T-helper 2 cell treated with Interferon-gamma antibody and Interleukin-4, amounts not matched to agents 100 ng/mL and 5 ng/mL, for 36 hours (primary cell): ENCODE data around the gene TMEM39A. TPM values are rescaled to one million over a fixed set of nuclear protein-coding genes. Genes with fewer than 3 reads are reported as not detected.

Source experiments
- intact Hi-C: fragments of 100-400 bp; cut with micrococcal nuclease; formaldehyde crosslinking; loops from one replicate; pipeline ENCODE4 v1.15.1; 2023
- total RNA-seq: library from RNA; stranded (reverse); gene quantifications from 2 replicates; pipeline ENCODE4 v1.2.3, GENCODE V29; 2022

TMEM39A gene
- total RNA-seq, 1 donor from 2014 or later: 48.3 TPM

GRCh38 chr3:119401503-119402440, 61.6 kb downstream of the TMEM39A start:
- intact Hi-C loops: no loop called here

GRCh38 chr3:119401069-119401468, 62.3 kb downstream of the TMEM39A start:
- intact Hi-C loops: no loop called here

- intact Hi-C loops: no loop called here
Measured at GRCh38 chr3:119400466-119400865, 62.9 kb downstream of the TMEM39A start.

- intact Hi-C loops: no loop called here
Measured at GRCh38 chr3:119396870-119397269, 66.5 kb downstream of the TMEM39A start.

- intact Hi-C loops: no loop called here
Measured at GRCh38 chr3:119395923-119396358, 67.5 kb downstream of the TMEM39A start.

- intact Hi-C loops: no loop called here
Measured at GRCh38 chr3:119388577-119388976, 74.8 kb downstream of the TMEM39A start.

- intact Hi-C loops: no loop called here
Measured at GRCh38 chr3:119382134-119382533, 81.3 kb downstream of the TMEM39A start.

GRCh38 chr3:119380697-119381096, 82.7 kb downstream of the TMEM39A start:
- intact Hi-C loops: no loop called here

Other genes with a start within 250 kb of the TMEM39A start
- gene B4GALT4, start 222.7 kb downstream of the TMEM39A start, total RNA-seq: 14.7 and 16.8 TPM in 2 replicates
- 2.7 and 3.0 TPM in 2 replicates for gene ARHGAP31, start 169.2 kb downstream of the TMEM39A start, total RNA-seq
- gene POGLUT1, start 5.3 kb upstream of the TMEM39A start, total RNA-seq: 28.1 and 29.5 TPM in 2 replicates
- gene TIMMDC1, start 34.9 kb upstream of the TMEM39A start, total RNA-seq: 66.1 and 68.1 TPM in 2 replicates
- gene CD80, start 96.0 kb upstream of the TMEM39A start, total RNA-seq: 9.6 and 11.1 TPM in 2 replicates
- gene ADPRH, start 115.9 kb upstream of the TMEM39A start, total RNA-seq: 2.8 TPM in 2 replicates
- not detected in 2 replicates for gene PLA1A, start 134.3 kb upstream of the TMEM39A start, total RNA-seq
- 2.2 and 2.6 TPM in 2 replicates for gene POPDC2, start 197.0 kb upstream of the TMEM39A start, total RNA-seq
- gene COX17, start 213.8 kb upstream of the TMEM39A start, total RNA-seq: 47.2 and 50.3 TPM in 2 replicates
- gene CFAP91, start 239.4 kb upstream of the TMEM39A start, total RNA-seq: not detected in 2 replicates